Pulmonary artery endothelial cell (primary cell): ENCODE results near the gene TMTC1. TPM values are rescaled to one million over a fixed set of nuclear protein-coding genes. Genes with fewer than 3 reads are reported as not detected.
A peak's percentile ranks its signal among the peaks of the same experiment; 100 is the strongest.

Experiments used
- DNase-seq: peaks from one replicate; pipeline ENCODE4 v3.0.0-alpha.2; 2011; ENCODE audit warnings: low read depth, low spot score
- total RNA-seq: library from RNA; depleted of rRNA; stranded (reverse); fragments of >200 nt; gene quantifications from 2 replicates; pipeline ENCODE4 v1.2.3, GENCODE V29; 2014

Gene TMTC1
- total RNA-seq, 1 donor from 2014 or later, result 15.0 TPM

DNA sequence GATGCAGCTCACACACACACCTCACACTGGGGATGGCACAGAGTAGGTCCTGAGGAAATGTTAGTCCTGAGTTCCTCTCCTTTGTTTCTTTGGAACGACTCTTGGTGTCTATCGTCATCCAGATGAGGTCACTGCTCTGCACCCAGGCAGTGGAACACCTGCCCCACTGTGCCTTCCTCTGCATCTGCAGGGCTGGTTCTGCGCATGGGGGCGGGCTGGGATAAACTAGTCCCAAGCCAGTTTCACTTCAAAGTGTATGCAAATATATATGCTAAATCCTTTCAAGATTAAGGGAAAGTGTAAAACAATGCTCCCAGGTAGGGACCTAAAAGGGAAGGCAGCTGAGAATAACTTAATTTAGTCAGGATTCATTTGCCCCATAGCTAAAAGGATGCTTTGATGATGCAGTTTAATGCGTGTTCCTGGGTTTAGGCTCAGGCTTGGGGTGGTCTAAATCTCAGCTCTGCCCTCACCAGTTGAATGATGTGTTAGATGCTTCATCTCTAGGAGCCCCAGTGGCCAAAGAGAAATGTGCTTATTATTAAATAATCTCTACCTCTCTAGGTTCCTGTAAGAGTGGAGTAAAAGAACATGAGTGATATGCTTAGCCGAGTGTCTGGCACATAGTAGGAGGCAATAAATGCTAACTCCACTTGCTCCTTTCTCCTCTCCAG is 239.2 kb downstream of the TMTC1 start:
- no peak for DNase-seq

- DNase-seq, result no peak
Observed at GRCh38 chr12:29543036-29543435, 240.7 kb downstream of the TMTC1 start.

DNA sequence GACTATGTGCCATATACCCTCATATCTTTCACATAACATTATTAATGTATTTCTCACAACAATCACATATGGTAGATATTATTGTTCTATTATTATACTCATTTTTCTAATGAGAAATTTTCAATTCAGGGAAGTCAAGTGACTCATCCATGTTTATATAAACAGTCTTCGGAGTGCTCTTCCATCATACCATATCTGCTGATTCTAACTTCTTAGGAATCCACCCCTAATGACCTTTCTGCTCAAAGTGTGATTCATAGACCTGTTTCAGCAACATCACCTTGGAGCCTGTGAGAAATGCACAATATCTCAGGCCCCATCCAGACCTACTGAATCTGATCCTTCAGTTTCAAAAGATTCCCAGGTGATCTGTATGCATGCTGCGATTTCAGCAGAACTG is 246.4 kb downstream of the TMTC1 start:
- no peak for DNase-seq

DNA sequence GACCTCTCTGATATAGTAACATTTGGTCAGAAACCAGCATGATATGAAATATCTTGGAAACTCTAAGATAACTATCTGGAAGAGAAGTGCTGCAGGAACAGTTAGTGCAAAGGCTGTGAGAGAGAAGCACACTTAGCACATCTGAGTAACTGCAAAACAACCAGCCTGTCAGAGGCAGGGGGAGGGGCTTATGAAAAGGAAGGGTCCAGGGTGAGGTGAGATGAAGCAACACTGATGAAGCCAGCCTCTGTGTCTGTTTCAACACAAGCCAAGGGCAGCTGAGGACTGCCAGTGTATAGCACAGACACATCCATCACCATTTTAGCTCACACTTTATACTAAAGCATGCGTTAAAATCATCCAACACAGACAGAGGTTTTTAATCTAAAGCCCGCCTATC is 248.8 kb downstream of the TMTC1 start:
- DNase-seq, result no peak

GRCh38 chr12:29533815-29534489 is 249.8 kb downstream of the TMTC1 start:
- DNase-seq, result no peak

- DNase-seq, result no peak
Observed at GRCh38 chr12:29531471-29531870, 252.3 kb downstream of the TMTC1 start.

GRCh38 chr12:29530436-29530835 is 253.3 kb downstream of the TMTC1 start:
- no peak for DNase-seq

- DNase-seq, result no peak
Observed at GRCh38 chr12:29528161-29528560, 255.6 kb downstream of the TMTC1 start.

DNA sequence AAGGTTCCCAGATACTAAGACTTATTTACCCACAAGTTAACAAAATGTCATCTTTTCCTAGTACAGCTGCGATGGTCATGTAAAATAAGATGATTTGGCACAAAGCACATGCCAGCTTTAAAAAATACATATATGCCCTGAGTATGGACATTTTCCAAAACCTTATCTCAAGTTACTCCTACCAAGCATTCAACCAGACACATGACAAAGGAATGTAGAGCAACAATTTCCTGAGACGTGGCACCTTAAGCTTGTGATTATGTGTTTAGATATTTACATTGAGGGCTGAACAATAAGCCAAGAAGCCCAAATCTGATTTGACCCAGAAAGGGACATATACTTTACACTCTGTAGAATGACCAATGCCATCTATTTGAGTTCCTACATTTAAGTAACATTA is 261.8 kb downstream of the TMTC1 start:
- no peak for DNase-seq

DNA sequence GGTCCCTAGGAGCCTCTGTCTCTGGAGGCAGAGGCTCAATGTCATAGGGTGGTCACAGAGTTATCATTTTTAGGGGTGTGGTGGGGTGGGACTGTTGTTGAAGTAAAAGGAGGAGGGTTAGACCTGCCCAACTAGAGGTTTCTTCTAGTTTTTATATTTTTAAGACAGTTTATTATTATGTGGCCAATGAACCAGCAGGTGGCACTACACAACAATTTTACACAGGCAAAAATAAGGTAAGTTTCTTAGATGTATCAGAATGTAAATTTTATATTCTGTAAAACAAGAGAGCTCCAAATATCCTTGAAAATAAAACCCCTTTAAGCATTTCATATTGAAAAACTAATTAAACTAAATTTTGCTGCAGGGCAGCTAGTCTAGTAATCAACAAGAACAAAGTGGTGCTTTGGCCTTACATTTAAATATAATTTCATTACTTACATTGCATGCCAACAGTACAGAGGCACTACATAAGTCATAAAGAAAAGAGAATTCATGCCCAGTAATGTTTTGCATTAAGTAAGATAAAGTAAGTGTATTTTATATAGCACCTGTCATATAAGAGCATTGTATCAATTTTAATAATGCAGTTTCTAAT is 264.1 kb downstream of the TMTC1 start:
- DNase-seq, result peak; percentile 5

DNA sequence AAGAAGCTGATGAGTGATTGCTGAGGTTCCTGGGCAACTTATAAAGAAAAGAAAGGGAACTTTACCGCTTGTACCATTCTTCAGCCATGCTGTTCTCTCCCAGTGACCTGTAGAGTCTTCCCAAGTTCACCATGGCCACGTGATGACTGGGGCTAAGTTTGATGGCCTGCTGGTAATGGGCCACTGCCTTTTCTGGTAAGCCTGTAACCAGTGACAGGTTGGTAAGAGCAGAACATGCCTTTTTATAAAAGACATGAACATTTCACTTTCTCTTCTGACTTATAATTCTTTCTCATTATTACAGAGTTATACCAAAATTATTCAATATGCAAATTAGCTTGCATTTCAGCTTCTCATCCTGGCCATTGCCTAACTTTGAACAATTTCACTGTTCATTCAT is 265.3 kb downstream of the TMTC1 start:
- DNase-seq, result no peak

DNA sequence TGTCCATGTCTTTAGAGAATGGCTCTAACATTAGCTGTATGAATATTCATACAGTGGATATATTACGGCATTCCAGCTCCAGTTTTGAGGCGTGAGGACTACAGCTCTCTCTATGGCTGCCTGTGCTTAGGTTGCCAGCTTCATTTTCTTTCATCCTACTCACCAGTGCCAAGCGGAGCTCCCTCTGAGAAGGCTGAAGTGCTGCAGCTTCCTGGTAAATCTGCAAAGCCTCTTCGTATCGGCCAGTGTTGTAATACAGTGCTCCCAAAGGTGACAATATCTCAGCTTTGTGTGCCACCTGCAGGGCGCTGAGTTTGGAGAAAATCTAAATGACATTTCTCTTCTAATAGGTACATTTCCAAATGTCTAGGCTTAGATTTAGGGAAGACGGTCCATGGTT is 266.5 kb downstream of the TMTC1 start:
- no peak for DNase-seq

DNA sequence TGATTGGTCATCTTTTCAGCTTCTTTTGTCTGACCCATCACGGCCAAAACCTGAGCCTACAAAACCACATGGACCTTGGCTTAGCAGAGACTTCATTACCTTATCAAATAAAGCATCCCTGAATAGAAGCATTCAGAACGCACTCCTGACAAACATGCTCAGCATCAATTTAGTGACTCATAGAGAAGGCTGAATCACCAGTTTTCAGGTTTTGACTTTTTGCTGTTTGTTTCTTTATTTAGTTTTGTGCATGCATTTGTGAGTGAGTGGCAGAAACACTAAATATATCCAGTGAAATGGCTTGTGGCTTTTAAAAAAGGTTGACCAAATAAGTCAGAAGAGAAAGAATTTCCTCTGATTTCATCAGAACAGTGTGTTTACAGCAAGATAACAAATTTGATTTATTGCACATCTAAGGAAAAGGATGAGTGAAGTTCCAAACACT is 267.3 kb downstream of the TMTC1 start:
- DNase-seq, result no peak

DNA sequence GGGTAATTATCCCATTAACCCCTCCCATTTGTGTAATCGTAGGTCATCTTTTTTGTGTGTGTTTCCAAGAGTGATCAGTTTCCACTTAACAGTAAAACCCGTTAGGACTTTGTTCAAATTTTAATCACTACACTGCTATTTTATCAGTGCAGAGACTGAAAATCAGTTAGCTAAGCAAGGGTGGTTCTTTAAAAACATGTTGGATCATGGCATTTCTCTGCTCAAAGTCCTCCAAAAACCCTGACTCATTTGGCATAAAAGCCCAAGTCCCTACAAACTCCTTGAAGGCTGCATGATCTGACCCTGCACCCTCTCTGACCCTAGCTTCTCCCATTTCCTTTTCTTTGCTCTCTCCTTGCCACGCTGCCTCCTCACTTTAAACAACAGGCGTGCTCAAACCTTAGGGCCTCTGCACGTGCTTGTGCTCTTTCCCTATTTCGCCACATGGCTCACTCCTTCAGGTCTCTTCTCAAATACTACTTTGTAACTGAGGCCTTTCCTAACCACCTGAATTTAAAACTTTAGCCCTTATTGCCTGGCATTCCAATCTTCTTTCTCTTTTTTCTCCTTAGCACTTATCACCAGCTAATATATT is 273.1 kb downstream of the TMTC1 start:
- no peak for DNase-seq

DNA sequence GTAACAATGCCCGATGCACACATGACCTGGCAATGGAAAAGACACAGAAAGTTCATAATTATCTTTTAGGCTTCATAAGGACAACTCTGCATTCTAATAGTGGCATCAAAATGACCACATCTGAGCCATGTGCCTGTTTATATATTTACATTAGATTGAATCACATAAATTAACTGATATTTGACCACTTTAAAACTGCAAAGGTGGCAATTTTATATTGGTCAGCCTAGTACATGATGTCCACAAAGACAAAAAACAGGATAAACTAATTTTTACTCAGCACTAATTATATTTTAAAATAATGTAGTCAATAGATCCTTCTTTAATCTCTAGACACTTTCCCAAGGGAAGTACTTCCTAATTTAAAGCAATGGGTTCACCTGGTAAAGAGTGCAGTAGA is 274.2 kb downstream of the TMTC1 start:
- DNase-seq, result no peak

GRCh38 chr12:29508949-29509348 is 274.8 kb downstream of the TMTC1 start:
- DNase-seq, result no peak

DNA sequence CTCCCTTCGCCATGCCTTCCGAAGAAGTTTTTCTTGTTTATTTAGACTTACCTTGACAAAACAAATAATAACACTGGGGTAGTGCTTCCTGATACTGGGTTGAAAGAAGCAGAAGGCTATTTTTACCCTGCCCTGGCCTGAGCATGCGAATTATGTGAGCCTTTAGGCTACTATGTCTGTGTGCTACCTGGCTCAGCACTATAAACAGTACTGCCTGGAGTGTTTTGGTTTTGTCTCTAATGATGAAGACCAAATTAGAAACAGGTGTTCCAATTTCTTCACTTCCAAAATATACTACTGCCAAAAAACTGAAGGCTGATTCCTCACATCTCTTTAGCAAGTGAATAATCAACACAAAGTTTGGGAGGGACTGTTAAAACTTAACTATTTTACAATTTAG is 278.6 kb downstream of the TMTC1 start:
- DNase-seq, result no peak

DNA sequence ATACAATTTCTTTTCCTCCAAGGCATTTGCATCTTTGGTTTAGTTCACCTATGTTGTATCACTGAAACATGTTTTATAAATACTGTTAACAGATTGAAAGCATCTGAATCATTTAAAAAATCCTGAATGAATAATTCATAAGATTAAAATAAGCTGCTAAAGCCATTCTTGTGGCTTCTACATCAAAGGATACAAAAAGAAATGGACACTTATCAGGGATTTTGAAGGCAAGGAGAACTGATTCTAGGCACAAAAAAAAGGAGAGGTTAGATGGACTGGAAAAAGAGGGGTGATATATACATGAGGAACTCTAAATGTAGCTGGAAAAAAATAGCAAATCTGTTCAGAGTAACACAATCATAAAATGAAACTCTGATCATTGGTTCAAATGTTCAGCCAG is 280.5 kb downstream of the TMTC1 start:
- DNase-seq, result no peak

DNA sequence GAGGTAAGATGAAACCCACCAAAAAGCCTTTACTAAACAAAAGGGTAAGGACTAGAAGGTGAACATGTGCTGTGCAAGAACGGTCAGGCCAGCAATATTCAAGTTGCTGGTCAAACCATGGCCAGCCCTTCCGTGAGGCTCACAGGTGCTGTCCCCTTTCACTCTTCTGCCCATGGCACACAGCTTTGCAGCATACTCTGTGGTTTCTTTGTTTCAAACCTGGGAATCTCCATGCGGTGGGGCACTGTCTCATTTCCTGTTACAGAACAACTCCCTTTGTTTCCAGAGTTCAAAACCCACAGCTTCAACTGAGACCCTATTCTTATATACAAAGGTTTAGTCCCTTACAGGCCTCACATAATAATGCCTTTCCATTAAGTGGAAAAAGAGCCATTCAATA is 284.5 kb downstream of the TMTC1 start:
- DNase-seq, result no peak

GRCh38 chr12:29497588-29497987 is 286.2 kb downstream of the TMTC1 start, which contains the start of gene OVCH1:
Gene OVCH1, minus strand, starts transcription at chr12:29497686. Its CDS starts 0 bp downstream, at chr12:29497686.
- DNase-seq, result no peak

GRCh38 chr12:29492891-29493290 is 290.9 kb downstream of the TMTC1 start:
- DNase-seq, result no peak

DNA sequence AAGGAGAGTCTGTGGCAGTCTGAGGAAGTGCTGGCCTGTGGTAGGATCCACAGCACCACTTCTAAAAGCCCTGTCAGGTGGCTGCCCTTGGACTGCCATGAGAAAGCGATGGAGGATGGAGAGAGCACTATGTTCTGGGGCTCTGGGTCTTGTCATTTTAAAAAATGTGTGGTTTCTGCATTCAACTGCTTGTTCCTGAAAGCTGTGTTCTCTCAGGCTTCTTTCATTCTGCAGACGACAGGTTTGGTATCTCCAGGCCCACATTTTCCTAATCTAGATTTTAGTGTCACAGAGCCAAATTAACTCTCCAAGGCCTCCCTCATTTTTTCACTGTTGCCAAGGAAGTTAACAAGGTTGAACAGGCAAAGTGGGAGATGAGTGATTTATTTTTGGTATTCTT is 296.8 kb downstream of the TMTC1 start:
- DNase-seq, result no peak
